ENCODE data around the gene PTPN1. TPM values are rescaled to one million over a fixed set of nuclear protein-coding genes. Genes with fewer than 3 reads are reported as not detected.

PTPN1 gene
- total RNA-seq, 1 donor from 2014 or later, result 43.8 TPM

GRCh38 chr20:50551288-50551687 lies 41.1 kb downstream of the PTPN1 start:
- H3K36me3 Mint-ChIP-seq (ENCODE audit: low read depth), result no peaks in the 10 kb centered on the region

DNA sequence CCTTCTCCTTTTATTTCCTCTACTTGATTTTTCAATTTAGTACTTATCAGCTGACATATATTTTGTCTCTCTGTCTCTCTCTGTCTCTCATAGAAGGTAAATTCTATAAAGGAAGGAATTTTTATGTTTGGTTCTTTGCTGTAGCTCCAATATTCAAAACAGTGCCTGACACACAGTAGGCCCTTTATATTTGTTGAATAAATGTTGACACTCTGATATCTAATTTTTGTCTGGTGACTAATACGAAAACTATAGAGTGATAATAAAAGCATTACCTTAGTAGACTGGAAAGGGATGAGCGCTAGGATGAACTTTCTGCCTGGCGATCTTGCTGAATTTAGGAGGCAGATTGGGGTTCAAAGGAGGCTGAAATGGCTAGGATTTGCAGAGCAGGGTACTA lies 42.8 kb downstream of the PTPN1 start:
- Mint-ChIP-seq H3K9me3 (no peaks in the 10 kb centered on the region), H3K4me3 (no peak overlapping the region), H3K27ac (ENCODE audit: unreplicated experiment) (no peak overlapping the region), H3K27me3 (ENCODE audit: low read depth) (no peaks in the 10 kb centered on the region), H3K4me1 (no peaks in the 10 kb centered on the region), H3K36me3 (ENCODE audit: low read depth) (peaks cover under 1% of the 10 kb centered on the region)
- no peak for DNase-seq (ENCODE audit: low read depth, low spot score)
- TF ChIP-seq, protein P1, sequence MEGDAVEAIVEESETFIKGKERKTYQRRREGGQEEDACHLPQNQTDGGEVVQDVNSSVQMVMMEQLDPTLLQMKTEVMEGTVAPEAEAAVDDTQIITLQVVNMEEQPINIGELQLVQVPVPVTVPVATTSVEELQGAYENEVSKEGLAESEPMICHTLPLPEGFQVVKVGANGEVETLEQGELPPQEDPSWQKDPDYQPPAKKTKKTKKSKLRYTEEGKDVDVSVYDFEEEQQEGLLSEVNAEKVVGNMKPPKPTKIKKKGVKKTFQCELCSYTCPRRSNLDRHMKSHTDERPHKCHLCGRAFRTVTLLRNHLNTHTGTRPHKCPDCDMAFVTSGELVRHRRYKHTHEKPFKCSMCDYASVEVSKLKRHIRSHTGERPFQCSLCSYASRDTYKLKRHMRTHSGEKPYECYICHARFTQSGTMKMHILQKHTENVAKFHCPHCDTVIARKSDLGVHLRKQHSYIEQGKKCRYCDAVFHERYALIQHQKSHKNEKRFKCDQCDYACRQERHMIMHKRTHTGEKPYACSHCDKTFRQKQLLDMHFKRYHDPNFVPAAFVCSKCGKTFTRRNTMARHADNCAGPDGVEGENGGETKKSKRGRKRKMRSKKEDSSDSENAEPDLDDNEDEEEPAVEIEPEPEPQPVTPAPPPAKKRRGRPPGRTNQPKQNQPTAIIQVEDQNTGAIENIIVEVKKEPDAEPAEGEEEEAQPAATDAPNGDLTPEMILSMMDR (conservative IDR thresholded peaks at IDR 0.05), result no peak

More at GRCh38 chr20:50551288-50551687, 41.1 kb downstream of the PTPN1 start:
- H3K4me3 Mint-ChIP-seq, result no peak overlapping the region
- H3K4me1 Mint-ChIP-seq, result no peaks in the 10 kb centered on the region
- TF ChIP-seq, protein P1 (conservative IDR thresholded peaks at IDR 0.05), result no peak
- no peaks in the 10 kb centered on the region for H3K9me3 Mint-ChIP-seq
- no peak overlapping the region for H3K27ac Mint-ChIP-seq (ENCODE audit: unreplicated experiment)
- no peaks in the 10 kb centered on the region for H3K27me3 Mint-ChIP-seq (ENCODE audit: low read depth)
- no peak for DNase-seq (ENCODE audit: low read depth, low spot score)

DNA sequence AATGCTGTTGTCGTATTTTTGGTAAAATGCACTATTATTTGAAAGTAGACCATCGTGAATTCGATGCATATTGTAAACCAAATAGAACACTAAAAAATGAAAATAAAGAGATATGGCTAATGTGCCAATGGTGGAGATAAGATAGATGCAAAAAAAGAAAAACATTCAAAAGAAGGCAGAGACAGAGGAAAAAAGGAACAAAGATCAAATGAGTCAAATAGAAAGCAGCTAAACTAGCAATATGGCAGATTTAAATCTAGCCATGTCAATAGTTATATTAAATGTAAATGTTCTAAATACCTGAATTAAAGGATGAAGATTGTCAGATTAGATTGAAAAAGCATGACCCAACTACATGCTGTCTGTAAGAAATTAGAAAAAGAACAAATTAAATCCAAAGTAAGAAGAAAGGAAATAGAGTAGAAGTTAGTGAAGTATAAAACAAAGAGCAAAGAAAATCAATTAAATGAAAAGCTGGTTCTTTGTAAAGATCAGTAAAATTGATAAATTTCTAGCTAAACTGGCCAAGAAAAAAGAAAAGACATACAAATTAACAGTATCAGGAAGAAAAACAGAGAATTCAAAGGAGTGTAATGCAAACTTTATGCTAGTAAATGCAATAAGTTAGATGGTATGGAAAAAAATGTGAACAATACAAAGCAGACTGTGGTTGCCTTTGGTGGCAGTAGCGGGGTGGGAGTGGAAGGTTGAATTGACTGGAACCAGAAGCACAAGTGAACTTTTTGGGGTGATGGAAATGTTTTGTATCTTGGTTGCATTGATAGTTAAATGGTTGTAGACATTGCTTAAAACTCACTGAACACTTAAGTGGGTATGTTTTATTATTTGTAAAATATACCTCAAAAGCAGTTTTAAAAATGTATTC lies 44.8 kb downstream of the PTPN1 start:
- DNase-seq (ENCODE audit: low read depth, low spot score), result no peak
- TF ChIP-seq, protein P1 (conservative IDR thresholded peaks at IDR 0.05), result no peak
- no peaks in the 10 kb centered on the region for H3K9me3 Mint-ChIP-seq
- H3K4me3 Mint-ChIP-seq, result no peak overlapping the region
- no peak overlapping the region for H3K27ac Mint-ChIP-seq (ENCODE audit: unreplicated experiment)
- no peaks in the 10 kb centered on the region for H3K4me1 Mint-ChIP-seq
- H3K36me3 Mint-ChIP-seq (ENCODE audit: low read depth), result peaks cover 12% of the 10 kb centered on the region
- H3K27me3 Mint-ChIP-seq (ENCODE audit: low read depth), result no peaks in the 10 kb centered on the region

- Mint-ChIP-seq H3K4me3 (no peak overlapping the region), H3K9me3 (no peaks in the 10 kb centered on the region), H3K4me1 (no peaks in the 10 kb centered on the region), H3K27ac (ENCODE audit: unreplicated experiment) (no peak overlapping the region), H3K27me3 (ENCODE audit: low read depth) (no peaks in the 10 kb centered on the region), H3K36me3 (ENCODE audit: low read depth) (peaks cover 12% of the 10 kb centered on the region)
- TF ChIP-seq, protein P1 (conservative IDR thresholded peaks at IDR 0.05), result no peak
- DNase-seq (ENCODE audit: low read depth, low spot score), result no peak
These were observed 45.5 kb downstream of the PTPN1 start for GRCh38 chr20:50555662-50556061.

- no peak overlapping the region for H3K27ac Mint-ChIP-seq (ENCODE audit: unreplicated experiment)
- H3K4me1 Mint-ChIP-seq, result peaks cover 13% of the 10 kb centered on the region
- no peak overlapping the region for H3K4me3 Mint-ChIP-seq
- no peaks in the 10 kb centered on the region for H3K27me3 Mint-ChIP-seq (ENCODE audit: low read depth)
- no peaks in the 10 kb centered on the region for H3K9me3 Mint-ChIP-seq
- DNase-seq (ENCODE audit: low read depth, low spot score), result no peak
- TF ChIP-seq, protein P1 (conservative IDR thresholded peaks at IDR 0.05), result no peak
- H3K36me3 Mint-ChIP-seq (ENCODE audit: low read depth), result peaks cover 12% of the 10 kb centered on the region
These were observed 47.5 kb downstream of the PTPN1 start for GRCh38 chr20:50557549-50558134.

All from neural crest cell (in vitro differentiated cells).